ENCODE measurements around the gene CPD. TPM values are rescaled to one million over a fixed set of nuclear protein-coding genes. Genes with fewer than 3 reads are reported as not detected.

CPD gene
- total and polyA plus RNA-seq, 9 of the 15 experiments (the other 6 are each of a cell fraction or from before 2014, with no cell fraction given), result 4.5 to 24.4 (median 20.4) TPM

GRCh38 chr17:30345527-30346075, 33.1 kb upstream of the CPD start (continued):
- TF ChIP-seq CTCF (IDR thresholded peaks at IDR 0.05 in 2 of 3, conservative IDR thresholded peaks at IDR 0.05 in 1 of 3; ENCODE audit: insufficient read depth in 2 of 3, low read depth in 1 of 3, low read length in 3 of 3) (no peak), ATF7 (IDR thresholded peaks at IDR 0.05) (peak; percentile 57), SMARCE1 (IDR thresholded peaks at IDR 0.05) (peak; percentile 46; the same call in 1 of the 2 replicates), RBM14 (IDR thresholded peaks at IDR 0.05; ENCODE audit: borderline replicate concordance, insufficient read depth, low read depth, low read length) (no peak), SOX6 (IDR thresholded peaks at IDR 0.05) (0 out of 2 replicates have a peak, but pooled peaks have one; percentile 18), TSHZ1 (CRISPR knock-in tag; IDR thresholded peaks at IDR 0.05) (no peak), YY1 (IDR thresholded peaks at IDR 0.05; ENCODE audit: borderline replicate concordance in 1 of 3, control insufficient read depth in 1 of 3, extremely low read depth in 1 of 3, insufficient read depth in 3 of 3, insufficient read length in 1 of 3, insufficient replicate concordance in 2 of 3, low read depth in 1 of 3, low read length in 2 of 3) (peak in 1 of 3 experiments; percentile 13), BHLHE40 (IDR thresholded peaks at IDR 0.05; ENCODE audit: low read length) (0 out of 2 replicates have a peak, but pooled peaks have one; percentile 22), ZNF644 (tag; IDR thresholded peaks at IDR 0.05; ENCODE audit: low read depth) (0 out of 2 replicates have a peak, but pooled peaks have one; percentile 5), CTBP1 (IDR thresholded peaks at IDR 0.05; ENCODE audit: borderline replicate concordance) (peak; percentile 53; the same call in 1 of the 2 replicates), NFYB (IDR thresholded peaks at IDR 0.05; ENCODE audit: extremely low read depth, insufficient read length) (no peak), ZEB2 (IDR thresholded peaks at IDR 0.05) (no peak), ZNF354B (CRISPR knock-in tag; IDR thresholded peaks at IDR 0.05) (no peak), JUN (IDR thresholded peaks at IDR 0.05; ENCODE audit: borderline replicate concordance, low read depth, low read length) (0 out of 2 replicates have a peak, but pooled peaks have one; percentile 61), JUN (CRISPR knock-in tag; IDR thresholded peaks at IDR 0.05; ENCODE audit: borderline replicate concordance) (no peak), CREM (IDR thresholded peaks at IDR 0.05; ENCODE audit: low read depth) (peak; percentile 39; the same call in 1 of the 2 replicates), EGR1 (conservative IDR thresholded peaks at IDR 0.05) (peak; percentile 51; the same call in 1 of the 2 replicates), PKNOX1 (IDR thresholded peaks at IDR 0.05) (peak; percentile 14; the same call in 1 of the 2 replicates), CCNT2 (IDR thresholded peaks at IDR 0.05; ENCODE audit: borderline replicate concordance, extremely low read depth, insufficient read length, low read depth, low read length) (no peak), JUND (IDR thresholded peaks at IDR 0.05; ENCODE audit: borderline replicate concordance, low read depth, low read length) (peak; percentile 92), JUND (tag; IDR thresholded peaks at IDR 0.05; ENCODE audit: borderline replicate concordance, low read depth, low read length) (peak; percentile 83; the same call in 2 of the 3 replicates), SMARCA5 (IDR thresholded peaks at IDR 0.05) (0 out of 2 replicates have a peak, but pooled peaks have one; percentile 32), ARID1B (IDR thresholded peaks at IDR 0.05) (peak; percentile 54; the same call in 1 of the 2 replicates)
